Myocyte (in vitro differentiated cells): Measurements from ENCODE around the gene CTNS. TPM values are rescaled to one million over a fixed set of nuclear protein-coding genes. Genes with fewer than 3 reads are reported as not detected.

Source experiments
- DNase-seq: peaks from one replicate; pipeline ENCODE4 v3.0.0-alpha.2; 2012; ENCODE audit warnings: low read depth
- total RNA-seq: library from RNA; depleted of rRNA; stranded (reverse); fragments of >200 nt; gene quantifications from 2 replicates; pipeline ENCODE4 v1.2.3, GENCODE V29; 2014

CTNS gene
- total RNA-seq, 1 donor from 2014 or later, result 39.6 TPM

- peak; percentile 50 for DNase-seq
These were observed 13.5 kb upstream of the CTNS start for GRCh38 chr17:3622977-3623594.

GRCh38 chr17:3626831-3627768 is 9.5 kb upstream of the CTNS start:
- DNase-seq, result no peak

- DNase-seq, result no peak
These were observed 8.8 kb upstream of the CTNS start for GRCh38 chr17:3627769-3628167.

- no peak for DNase-seq
These were observed 5.8 kb upstream of the CTNS start for GRCh38 chr17:3630781-3631180.

- DNase-seq, result no peak
These were observed 4.3 kb upstream of the CTNS start for GRCh38 chr17:3632287-3632686.

- DNase-seq, result peak; percentile 17
These were observed 946 bp upstream of the CTNS start for GRCh38 chr17:3635474-3636153.

GRCh38 chr17:3636908-3637373 is 381 bp downstream of the CTNS start:
- DNase-seq, result no peak

GRCh38 chr17:3639981-3640596 is 3.5 kb downstream of the CTNS start:
- DNase-seq, result peak; percentile 75

GRCh38 chr17:3641014-3641413 is 4.5 kb downstream of the CTNS start:
- no peak for DNase-seq

- no peak for DNase-seq
These were observed 5.3 kb downstream of the CTNS start for GRCh38 chr17:3641717-3642486.

- DNase-seq, result no peak
These were observed 7.4 kb downstream of the CTNS start for GRCh38 chr17:3643889-3644349.

- DNase-seq, result no peak
These were observed 8.8 kb downstream of the CTNS start for GRCh38 chr17:3645310-3645709.

- no peak for DNase-seq
These were observed 10.7 kb downstream of the CTNS start for GRCh38 chr17:3647251-3647650.

GRCh38 chr17:3647769-3648555 is 11.4 kb downstream of the CTNS start:
- DNase-seq, result peak; percentile 59

GRCh38 chr17:3655766-3656165 is 19.2 kb downstream of the CTNS start:
- DNase-seq, result no peak

GRCh38 chr17:3656353-3656752 is 19.8 kb downstream of the CTNS start:
- no peak for DNase-seq

GRCh38 chr17:3656755-3657587 is 20.4 kb downstream of the CTNS start:
- DNase-seq, result no peak

- no peak for DNase-seq
These were observed 21.0 kb downstream of the CTNS start for GRCh38 chr17:3657588-3657869.
